K562 (cell line): ENCODE data around the gene HAUS7. TPM values are rescaled to one million over a fixed set of nuclear protein-coding genes. Genes with fewer than 3 reads are reported as not detected.

Experiments
- ATF2 ChIP-seq: sonication (generic); formaldehyde crosslinking; IDR thresholded peaks from 2 replicates; pipeline ENCODE4 v1.8.1; 2022; ENCODE audit warnings: missing genetic modification reagents
- CBFA2T2 ChIP-seq: fragments of 450-650 bp; conservative IDR thresholded peaks from 2 replicates; pipeline ENCODE4 v1.6.1; 2017; ENCODE audit warnings: mild to moderate bottlenecking
- E2F4 ChIP-seq: sonication (generic); formaldehyde crosslinking; IDR thresholded peaks from 2 replicates; pipeline ENCODE4 v1.8.0; 2022; ENCODE audit warnings: mild to moderate bottlenecking, low read depth, missing genetic modification reagents
- FOXA3 ChIP-seq, 2 experiments: fragments of 450-650 bp in 1 of 2; sonication (generic) in 1 of 2; formaldehyde crosslinking; IDR thresholded peaks in 1 of 2; conservative IDR thresholded peaks in 1 of 2; 2 replicates each; pipeline versions ENCODE4 v1.4.0 to v1.8.0; 2020 to 2022; ENCODE audit warnings: mild to moderate bottlenecking in 2 of 2, missing genetic modification reagents in 1 of 2
- HDGF ChIP-seq: fragments of 450-650 bp; IDR thresholded peaks from 2 replicates; pipeline ENCODE4 v1.6.1; 2016
- HMGN3 ChIP-seq: IDR thresholded peaks from 2 replicates; pipeline ENCODE4 v1.6.1; 2011; ENCODE audit warnings: borderline replicate concordance, low read depth, mild to moderate bottlenecking, mixed read lengths, low read length; ENCODE audit not compliant: insufficient read length; ENCODE audit errors: extremely low read depth
- HNRNPH1 ChIP-seq: fragments of 200-400 bp; formaldehyde crosslinking; optimal IDR thresholded peaks from 2 replicates; pipeline ENCODE3; 2017; ENCODE audit warnings: low read depth, mild to moderate bottlenecking, low read length, moderate library complexity
- JUNB ChIP-seq: fragments of 450-650 bp; formaldehyde crosslinking; conservative IDR thresholded peaks from 2 replicates; pipeline ENCODE4 v1.4.0; 2020; ENCODE audit warnings: mild to moderate bottlenecking
- MXI1 ChIP-seq: IDR thresholded peaks from 2 replicates; pipeline ENCODE4 v1.6.1; 2011; ENCODE audit warnings: low read depth, mild to moderate bottlenecking, improper control_type of control experiment, low read length
- PCBP1 ChIP-seq: fragments of 200-400 bp; formaldehyde crosslinking; IDR thresholded peaks from 2 replicates; pipeline ENCODE4 v1.6.1; 2018; ENCODE audit warnings: mild to moderate bottlenecking, low read depth, low read length; ENCODE audit not compliant: poor library complexity, severe bottlenecking
- RBM17 ChIP-seq: fragments of 200-400 bp; formaldehyde crosslinking; IDR thresholded peaks from 2 replicates; pipeline ENCODE4 v1.6.1; 2017; ENCODE audit warnings: low read depth, mild to moderate bottlenecking, low read length, borderline replicate concordance
- REST ChIP-seq, 2 experiments: fragments of 450-650 bp; formaldehyde crosslinking in 1 of 2; IDR thresholded peaks; 2 replicates each; pipeline versions ENCODE4 v1.4.0 to v1.6.1; 2014 to 2020; ENCODE audit warnings: mild to moderate bottlenecking in 2 of 2, borderline replicate concordance in 1 of 2, low read depth in 1 of 2
- THAP7 ChIP-seq: fragments of 250-450 bp; sonication (Bioruptor Pico); IDR thresholded peaks from 2 replicates; pipeline ENCODE4 v1.5.0; 2021
- ZBTB7A ChIP-seq: IDR thresholded peaks from 2 replicates; pipeline ENCODE4 v1.6.1; 2011; ENCODE audit warnings: low read depth, mild to moderate bottlenecking, low read length, moderate library complexity, borderline replicate concordance; ENCODE audit not compliant: control insufficient read depth
- ZNF699 ChIP-seq: fragments of 250-450 bp; sonication (Bioruptor Pico); IDR thresholded peaks from 2 replicates; pipeline ENCODE4 v1.8.0; 2021; ENCODE audit warnings: mild to moderate bottlenecking, moderate library complexity; ENCODE audit not compliant: insufficient replicate concordance
- ZNF76 ChIP-seq: fragments of 250-450 bp; sonication (Bioruptor Pico); IDR thresholded peaks from 2 replicates; pipeline ENCODE4 v1.4.0; 2020; ENCODE audit warnings: mild to moderate bottlenecking, moderate library complexity, borderline replicate concordance
- polyA plus RNA-seq, 8 experiments: library from polyadenylated mRNA; depleted of rRNA in 4 of 8; stranded (reverse) in 5 of 8; unstranded in 3 of 8; fragments of >200 nt; fragmentation: Nextera tagmentation in 2 of 8; fragmentation: Illumina TruSeq in 1 of 8; extraction: Ambion mirVana in 2 of 8; extraction: Trizol in 1 of 8; gene quantifications; 2 replicates each; pipeline versions ENCODE4 v1.2.1 to v1.2.3, GENCODE V29; 2011 to 2014; ENCODE audit warnings: inconsistent platforms in 1 of 8, missing spikeins in 1 of 8
- total RNA-seq, 7 experiments: library from RNA; depleted of rRNA in 6 of 7; stranded (reverse); fragments of >200 nt in 6 of 7; fragmentation: Illumina TruSeq in 2 of 7; extraction: Trizol in 2 of 7; gene quantifications; 2 replicates each; pipeline versions ENCODE4 v1.2.1 to v1.2.3, GENCODE V29; 2011 to 2021; ENCODE audit warnings: low replicate concordance in 1 of 7

Gene HAUS7
- total and polyA plus RNA-seq, 9 of the 15 experiments (the other 6 are each of a cell fraction or from before 2014, with no cell fraction given): 10.0 to 94.9 (median 48.8) TPM

GRCh38 chrX:153408871-153409351, 61.5 kb downstream of the HAUS7 start (continued):
- TF ChIP-seq REST (IDR thresholded peaks at IDR 0.05; ENCODE audit: borderline replicate concordance): no peak
- TF ChIP-seq REST (CRISPR knock-in tag; IDR thresholded peaks at IDR 0.05; ENCODE audit: low read depth): no peak
- no peak for TF ChIP-seq ATF2
- no peak for TF ChIP-seq HNRNPH1
- no peak for TF ChIP-seq PCBP1
- no peak for TF ChIP-seq HDGF
- no peak for TF ChIP-seq ZNF699
- TF ChIP-seq ZBTB7A: no peak
- TF ChIP-seq ZNF76 (CRISPR knock-in tag): no peak
- TF ChIP-seq FOXA3 (CRISPR knock-in tag; conservative IDR thresholded peaks at IDR 0.05 in 1 of 2, IDR thresholded peaks at IDR 0.05 in 1 of 2): no peak
- TF ChIP-seq HMGN3: no peak
- no peak for TF ChIP-seq CBFA2T2
- no peak for TF ChIP-seq JUNB (CRISPR knock-in tag)
- no peak for TF ChIP-seq E2F4 (CRISPR knock-in tag)
- no peak for TF ChIP-seq THAP7 (CRISPR knock-in tag)
- TF ChIP-seq RBM17: no peak
- no peak for TF ChIP-seq MXI1
